ENCODE data around the gene LMNB1. TPM values are rescaled to one million over a fixed set of nuclear protein-coding genes. Genes with fewer than 3 reads are reported as not detected.
"Not testable (repeated sequence)": the region's sequence is repeated elsewhere in the genome, so short reads cannot be mapped to it uniquely, and the experiment has no call there.

LMNB1 gene
- total RNA-seq, 1 donor from 2014 or later: 2.3 TPM

DNA sequence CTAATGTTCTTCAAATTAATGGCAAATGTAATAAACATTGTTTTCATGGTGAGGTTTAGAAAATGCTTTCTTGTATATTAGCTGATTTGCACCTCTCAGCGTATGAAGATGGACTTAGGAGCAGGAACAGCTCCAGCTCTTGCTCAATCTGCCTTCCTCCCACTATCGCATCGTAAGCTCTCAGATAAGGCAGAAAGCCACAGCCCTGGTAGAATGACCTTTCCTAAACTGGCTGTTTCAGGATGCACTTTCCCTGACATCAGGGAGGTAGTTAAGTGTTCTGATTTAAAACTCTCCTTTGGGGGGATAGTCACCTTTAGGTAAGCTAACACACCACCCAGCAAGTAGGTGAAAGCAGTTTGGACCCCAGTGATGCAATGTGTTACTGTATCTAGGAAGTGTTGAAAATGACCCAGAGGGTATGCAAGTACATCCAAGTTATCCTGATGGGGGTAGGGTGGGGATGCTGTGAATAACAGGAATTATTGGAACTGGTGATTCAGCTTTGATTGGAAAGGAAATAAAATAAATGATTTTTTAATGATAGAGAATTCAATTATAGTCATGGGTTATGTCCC, 72.3 kb downstream of the LMNB1 start:
- peak; percentile 58 for ATAC-seq
- no peak for DNase-seq
- intact Hi-C loops (cut with micrococcal nuclease): loop anchor here (5.0 kb wide), 1 partner anchor 193 kb away; no protein-coding TSS in a partner anchor

- peak; percentile 62 for DNase-seq
- ATAC-seq: peak; percentile 73
- intact Hi-C loops (cut with micrococcal nuclease): no loop called here
Observed at GRCh38 chr5:126851501-126852011, 74.6 kb downstream of the LMNB1 start.

- intact Hi-C loops (cut with micrococcal nuclease): no loop called here
- DNase-seq (no peak), ATAC-seq (peak; percentile 72)
Observed at GRCh38 chr5:126852091-126852571, 75.2 kb downstream of the LMNB1 start.

- ATAC-seq (no peak), DNase-seq (no peak)
- intact Hi-C loops (cut with micrococcal nuclease): no loop called here
Observed at GRCh38 chr5:126852841-126853271, 75.9 kb downstream of the LMNB1 start.

GRCh38 chr5:126853541-126854307, 76.8 kb downstream of the LMNB1 start:
- intact Hi-C loops (cut with micrococcal nuclease); ATAC-seq; DNase-seq: not testable (repeated sequence)

DNA sequence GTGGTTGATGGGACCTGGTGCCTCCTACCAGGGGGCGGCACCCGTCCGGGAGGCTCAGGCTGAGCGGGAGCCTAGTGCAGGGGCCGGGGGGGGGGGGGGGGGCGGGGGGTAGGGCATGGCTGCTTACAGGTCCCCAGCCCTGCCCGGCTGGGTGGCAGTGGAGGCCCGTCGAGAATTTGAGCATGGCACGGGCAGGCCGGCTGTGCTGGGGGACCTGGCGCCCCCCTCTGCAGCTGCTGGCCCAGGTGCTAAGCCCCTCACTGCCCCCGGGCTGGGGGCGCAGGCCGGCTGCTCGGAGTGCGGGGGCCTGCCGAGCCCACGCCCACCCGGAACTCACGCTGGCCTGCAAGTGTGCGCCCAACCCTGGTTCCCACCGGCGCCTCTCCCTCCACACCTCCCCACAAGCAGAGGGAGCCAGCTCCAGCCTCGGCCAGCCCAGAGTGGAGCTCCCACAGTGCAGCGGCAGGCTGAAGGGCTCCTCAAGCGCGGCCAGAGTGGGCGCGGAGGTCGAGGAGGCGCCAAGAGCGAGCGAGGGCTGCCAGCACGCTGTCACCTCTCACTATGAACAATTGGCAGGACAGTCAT, 77.7 kb downstream of the LMNB1 start:
- DNase-seq (no peak), ATAC-seq (no peak)
- intact Hi-C loops (cut with micrococcal nuclease): no loop called here

DNA sequence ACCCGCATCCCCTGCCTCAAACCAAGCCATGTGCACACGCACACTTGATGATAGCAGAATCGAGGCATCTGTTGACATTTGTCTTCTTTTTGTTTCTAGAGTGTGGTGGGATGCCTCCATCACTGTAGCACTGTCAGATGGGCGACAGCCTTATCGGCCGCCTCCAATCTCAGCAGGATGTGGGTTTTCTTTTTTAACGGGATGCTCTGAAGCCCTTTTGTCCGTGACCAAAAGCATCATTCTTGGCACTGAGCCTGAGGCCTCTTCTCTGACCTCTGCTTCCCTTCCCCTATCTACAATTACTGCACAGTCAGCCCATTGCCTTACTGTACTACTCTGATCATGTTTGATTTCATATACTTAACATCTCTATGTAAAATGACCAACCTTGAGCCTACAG, 78.3 kb downstream of the LMNB1 start:
- intact Hi-C loops (cut with micrococcal nuclease): no loop called here
- ATAC-seq (no peak), DNase-seq (no peak)

DNA sequence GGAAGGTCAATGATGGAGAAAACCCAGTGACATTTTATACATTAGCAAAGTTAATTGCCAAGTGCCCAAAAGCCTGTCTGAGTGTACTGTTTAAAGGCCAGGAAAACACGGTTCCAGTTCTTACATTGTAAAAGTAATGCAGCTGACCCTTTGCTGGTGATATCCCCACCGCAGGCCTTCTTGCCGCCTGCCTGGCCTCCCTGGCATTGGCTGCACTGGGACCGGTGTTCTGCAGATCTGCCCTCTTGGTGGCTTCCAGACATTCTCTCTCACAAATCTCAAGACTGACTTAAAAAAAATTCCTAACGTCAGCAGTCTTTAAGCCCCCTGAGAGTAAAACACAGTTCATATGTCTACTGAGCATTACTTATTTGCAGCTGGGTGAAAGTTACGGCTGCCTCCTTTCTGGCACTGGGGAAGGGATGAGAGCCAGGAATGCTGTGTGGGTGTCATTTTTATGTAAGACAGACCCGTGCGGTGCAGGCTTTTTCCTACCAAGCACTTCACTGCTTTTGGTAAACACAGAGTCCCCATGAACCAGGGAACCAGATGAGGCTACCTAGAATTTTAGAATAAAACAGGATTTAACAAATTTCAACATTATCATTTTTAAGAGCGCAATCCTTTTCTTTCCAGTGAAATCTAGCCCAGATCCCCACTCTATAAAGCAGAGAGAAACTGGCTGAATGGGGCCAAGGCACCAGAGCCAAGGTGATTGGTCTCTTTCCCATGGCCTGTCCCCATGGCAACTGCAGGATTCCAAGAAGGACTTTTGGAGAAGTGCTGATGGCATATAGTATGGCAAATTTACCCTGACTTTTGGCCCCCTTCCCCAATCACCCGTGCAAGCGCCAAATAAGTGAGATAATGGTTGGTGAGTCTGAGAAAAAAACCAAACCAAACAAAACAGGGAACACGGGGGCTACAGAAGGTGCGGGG, 80.8 kb downstream of the LMNB1 start:
- intact Hi-C loops (cut with micrococcal nuclease): no loop called here
- ATAC-seq: peak; percentile 88
- DNase-seq: peak; percentile 43

- ATAC-seq: peak; percentile 44
Observed at GRCh38 chr5:126858441-126858840, 81.5 kb downstream of the LMNB1 start.

DNA sequence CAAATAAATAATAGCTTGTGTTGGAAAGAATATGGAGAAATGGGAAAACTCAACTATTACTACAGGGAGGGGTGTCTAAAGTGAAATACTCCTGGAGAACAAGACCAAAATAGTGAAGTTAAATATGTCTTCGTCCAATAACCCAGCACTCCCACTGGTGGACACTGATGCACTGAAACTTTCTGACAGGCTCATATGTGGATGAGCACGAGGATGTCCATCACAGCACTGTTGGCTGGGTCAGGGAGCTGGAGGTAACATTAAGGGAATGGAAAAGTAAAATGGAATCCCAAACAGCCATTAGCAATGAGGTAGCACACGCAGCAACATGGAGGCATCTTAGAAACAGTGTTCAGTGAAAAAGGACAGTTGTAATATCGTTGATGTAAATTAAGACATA, 86.5 kb downstream of the LMNB1 start:
- intact Hi-C loops (cut with micrococcal nuclease): no loop called here
- ATAC-seq: no peak
- no peak for DNase-seq

More at GRCh38 chr5:126858441-126858840, 81.5 kb downstream of the LMNB1 start:
- no peak for DNase-seq
- intact Hi-C loops (cut with micrococcal nuclease): no loop called here

DNA sequence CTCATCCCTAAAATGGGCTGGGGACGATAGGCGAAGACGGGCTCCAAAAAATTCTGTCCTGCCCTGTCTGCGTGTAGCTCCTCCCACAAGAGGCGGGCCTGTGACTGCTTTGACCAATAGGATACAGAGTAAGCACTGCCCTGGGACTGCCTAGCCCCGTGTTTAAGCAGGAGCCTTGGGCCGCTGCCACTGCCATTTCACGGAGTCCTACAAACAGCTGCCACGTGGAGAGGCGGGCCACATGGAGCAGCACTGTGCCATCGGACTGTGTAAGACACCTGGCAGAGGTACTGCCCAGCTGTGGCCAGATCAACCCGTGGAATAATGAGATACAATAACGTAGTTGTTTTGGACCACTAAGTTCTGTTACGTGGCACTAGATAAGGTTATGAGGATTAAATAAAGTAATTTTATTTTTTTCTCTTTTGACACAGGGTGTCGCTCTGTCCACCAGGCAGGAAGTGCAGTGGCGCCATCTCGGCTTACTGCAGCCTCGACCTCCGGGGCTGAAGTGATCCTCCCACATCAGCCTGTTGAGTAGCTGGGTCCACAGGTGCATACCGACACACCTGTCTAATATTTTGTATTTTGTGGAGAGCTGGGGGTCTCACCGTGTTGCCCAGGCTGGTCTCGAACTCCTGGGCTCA, 87.2 kb downstream of the LMNB1 start:
- intact Hi-C loops (cut with micrococcal nuclease): no loop called here
- DNase-seq (no peak), ATAC-seq (no peak)

DNA sequence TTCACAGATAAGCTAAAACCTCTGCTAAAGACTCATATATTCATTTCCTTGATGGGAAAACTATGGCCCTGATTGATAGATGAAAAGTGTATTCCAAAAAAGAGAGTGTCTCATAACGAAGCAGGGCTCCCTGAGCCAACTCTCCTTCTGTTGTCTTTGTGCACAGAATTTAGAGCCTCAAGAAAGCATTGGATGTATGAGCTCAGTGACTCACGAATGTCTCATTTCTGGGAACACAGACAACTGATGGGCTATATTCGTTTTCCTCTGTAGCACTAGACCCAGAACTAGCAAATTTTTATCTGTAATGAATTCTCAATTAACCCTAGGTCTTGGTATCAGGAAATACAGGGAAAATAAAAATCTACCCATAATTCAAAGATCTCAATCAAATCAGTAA, 88.4 kb downstream of the LMNB1 start:
- intact Hi-C loops (cut with micrococcal nuclease): no loop called here
- no peak for DNase-seq
- no peak for ATAC-seq

- intact Hi-C loops (cut with micrococcal nuclease): no loop called here
- ATAC-seq (peak; percentile 64), DNase-seq (peak; percentile 53)
Observed at GRCh38 chr5:126866851-126867636, 90.1 kb downstream of the LMNB1 start.

- ATAC-seq (no peak), DNase-seq (no peak)
- intact Hi-C loops (cut with micrococcal nuclease): no loop called here
Observed at GRCh38 chr5:126868338-126869004, 91.5 kb downstream of the LMNB1 start.

DNA sequence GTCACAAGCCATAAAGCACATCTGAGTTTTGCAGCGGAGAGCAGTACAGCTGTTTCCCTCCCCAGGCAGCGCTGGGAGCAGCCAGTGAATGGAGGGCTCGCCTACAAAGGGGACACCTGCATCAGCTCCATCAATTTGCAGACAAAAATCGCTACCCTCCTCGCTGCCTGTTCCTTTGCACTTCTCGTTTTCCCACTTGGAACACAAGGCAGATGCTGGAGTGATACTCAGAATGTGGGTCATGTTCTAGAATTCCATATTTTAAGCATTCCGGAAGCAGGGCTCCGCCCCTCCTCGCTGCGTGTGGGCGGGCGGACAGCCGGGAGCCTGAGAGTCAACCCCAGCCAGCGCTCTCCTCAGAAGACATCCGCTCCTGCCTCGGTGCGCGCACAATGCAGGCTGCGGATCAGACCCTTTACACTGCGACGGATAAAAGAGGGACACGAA, 92.1 kb downstream of the LMNB1 start:
- intact Hi-C loops (cut with micrococcal nuclease): no loop called here
- DNase-seq (peak; percentile 66), ATAC-seq (peak; percentile 72)

- ATAC-seq (no peak), DNase-seq (no peak)
- intact Hi-C loops (cut with micrococcal nuclease): no loop called here
Observed at GRCh38 chr5:126871441-126871840, 94.5 kb downstream of the LMNB1 start.
